GM13976 (cell line): ENCODE data around the gene PCSK6.
"Not testable (repeated sequence)": the region's sequence is repeated elsewhere in the genome, so short reads cannot be mapped to it uniquely, and the experiment has no call there.

Experiments
- DNase-seq: peaks from one replicate; pipeline ENCODE4 v3.0.0; 2012; ENCODE audit warnings: low spot score
- in situ Hi-C: fragments of 300-500 bp; cut with MboI; formaldehyde crosslinking; loops from one replicate; pipeline ENCODE4 v1.12.0; 2022; ENCODE audit warnings: low sequenced_read_pairs, mixed read lengths, inconsistent platforms; ENCODE audit not compliant: unreplicated experiment
- TF ChIP-seq, protein P1 (sequence below): IDR thresholded peaks from 2 replicates; pipeline ENCODE4 v1.5.1; 2012; ENCODE audit warnings: borderline replicate concordance, mild to moderate bottlenecking; ENCODE audit not compliant: insufficient read depth; ENCODE audit errors: extremely low read depth, missing control alignments, control extremely low read depth

The PCSK6 gene

DNA sequence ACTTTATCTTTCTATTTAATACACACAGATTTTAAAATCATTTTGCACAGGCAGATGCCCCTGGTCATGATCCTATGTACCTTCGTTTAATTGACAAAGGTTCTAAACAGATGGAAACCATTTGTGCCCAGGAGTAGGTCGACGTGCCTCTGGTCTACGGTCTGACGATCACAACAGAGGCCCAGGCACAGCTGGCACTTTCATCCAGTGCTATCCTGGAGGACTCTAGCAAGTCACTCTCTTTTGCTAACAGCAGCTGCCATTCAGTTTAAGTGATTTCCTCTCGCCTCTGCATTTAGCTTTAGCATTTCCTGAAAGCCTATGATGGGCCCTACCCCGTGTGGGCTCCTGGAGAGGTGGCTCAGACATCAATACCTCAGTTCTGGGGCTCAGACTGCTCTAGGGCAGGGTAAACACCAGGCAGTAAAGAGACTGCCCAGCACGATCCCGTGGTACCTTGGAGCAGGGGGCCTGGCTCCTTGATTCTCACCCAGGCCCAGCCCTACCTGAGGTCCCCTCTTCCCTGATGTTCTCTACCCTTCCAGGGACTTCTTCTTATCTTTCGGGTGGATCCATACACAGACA is 111.2 kb downstream of the PCSK6 start:
- no peak for DNase-seq
- in situ Hi-C loops, result no loop called here
- TF ChIP-seq, protein P1, sequence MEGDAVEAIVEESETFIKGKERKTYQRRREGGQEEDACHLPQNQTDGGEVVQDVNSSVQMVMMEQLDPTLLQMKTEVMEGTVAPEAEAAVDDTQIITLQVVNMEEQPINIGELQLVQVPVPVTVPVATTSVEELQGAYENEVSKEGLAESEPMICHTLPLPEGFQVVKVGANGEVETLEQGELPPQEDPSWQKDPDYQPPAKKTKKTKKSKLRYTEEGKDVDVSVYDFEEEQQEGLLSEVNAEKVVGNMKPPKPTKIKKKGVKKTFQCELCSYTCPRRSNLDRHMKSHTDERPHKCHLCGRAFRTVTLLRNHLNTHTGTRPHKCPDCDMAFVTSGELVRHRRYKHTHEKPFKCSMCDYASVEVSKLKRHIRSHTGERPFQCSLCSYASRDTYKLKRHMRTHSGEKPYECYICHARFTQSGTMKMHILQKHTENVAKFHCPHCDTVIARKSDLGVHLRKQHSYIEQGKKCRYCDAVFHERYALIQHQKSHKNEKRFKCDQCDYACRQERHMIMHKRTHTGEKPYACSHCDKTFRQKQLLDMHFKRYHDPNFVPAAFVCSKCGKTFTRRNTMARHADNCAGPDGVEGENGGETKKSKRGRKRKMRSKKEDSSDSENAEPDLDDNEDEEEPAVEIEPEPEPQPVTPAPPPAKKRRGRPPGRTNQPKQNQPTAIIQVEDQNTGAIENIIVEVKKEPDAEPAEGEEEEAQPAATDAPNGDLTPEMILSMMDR, result no peak

DNA sequence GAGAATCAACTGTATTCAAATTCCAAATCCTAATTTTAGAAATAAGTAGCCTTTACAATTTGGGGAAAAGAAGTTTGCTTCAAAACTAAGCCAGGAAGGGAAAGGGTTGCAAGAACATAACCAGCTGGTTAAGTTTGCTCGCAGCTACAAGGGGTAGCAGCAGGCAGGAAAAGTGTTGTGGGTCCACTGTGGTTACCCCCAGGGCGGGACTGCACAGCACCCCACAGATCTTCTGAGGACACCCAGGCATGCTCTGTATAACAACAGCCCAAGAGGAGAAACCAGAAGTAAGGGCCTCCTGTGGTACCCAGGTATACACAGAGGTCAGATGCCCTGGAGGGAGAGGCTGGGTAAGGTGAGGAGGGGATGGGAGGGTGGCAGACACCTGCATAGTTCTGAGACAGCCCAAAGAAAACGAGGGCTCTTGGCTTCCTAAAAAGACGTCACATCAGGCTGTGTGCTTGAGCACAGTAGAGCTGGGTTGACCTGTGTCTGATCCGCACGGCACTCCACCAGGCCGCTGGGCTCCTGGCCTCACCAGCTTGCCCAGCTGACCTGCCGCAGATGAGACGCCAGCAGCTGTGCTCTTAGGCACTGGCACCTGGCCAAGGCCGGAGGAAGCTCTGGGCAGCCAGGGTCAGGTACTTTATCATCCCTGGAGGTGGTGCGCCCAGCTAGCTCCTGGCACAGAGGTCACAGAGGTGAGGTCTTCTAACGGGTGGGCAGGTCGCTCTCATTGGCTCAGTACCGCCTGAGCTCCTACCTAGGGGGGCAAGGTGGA is 112.7 kb downstream of the PCSK6 start:
- no peak for DNase-seq
- in situ Hi-C loops, result no loop called here
- TF ChIP-seq, protein P1, result no peak

DNA sequence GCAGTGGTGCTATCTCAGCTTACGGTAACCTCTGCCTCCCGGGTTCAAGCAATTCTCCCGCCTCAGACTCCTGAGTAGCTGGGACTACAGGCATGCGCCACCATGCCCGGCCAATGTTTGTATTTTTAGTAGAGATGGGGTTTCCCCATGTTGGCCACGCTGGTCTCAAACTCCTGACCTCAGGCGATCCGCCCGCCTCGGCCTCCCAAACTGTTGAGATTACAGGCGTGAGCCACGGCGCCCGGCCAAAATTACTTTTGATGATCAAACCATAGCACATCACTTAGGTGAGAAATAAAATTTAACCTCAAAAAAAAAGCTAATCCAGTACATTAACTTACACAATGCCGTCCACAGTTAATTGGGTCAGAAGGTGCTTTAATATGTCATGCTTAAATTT is 114.5 kb downstream of the PCSK6 start:
- in situ Hi-C loops, result not testable (repeated sequence)

DNA sequence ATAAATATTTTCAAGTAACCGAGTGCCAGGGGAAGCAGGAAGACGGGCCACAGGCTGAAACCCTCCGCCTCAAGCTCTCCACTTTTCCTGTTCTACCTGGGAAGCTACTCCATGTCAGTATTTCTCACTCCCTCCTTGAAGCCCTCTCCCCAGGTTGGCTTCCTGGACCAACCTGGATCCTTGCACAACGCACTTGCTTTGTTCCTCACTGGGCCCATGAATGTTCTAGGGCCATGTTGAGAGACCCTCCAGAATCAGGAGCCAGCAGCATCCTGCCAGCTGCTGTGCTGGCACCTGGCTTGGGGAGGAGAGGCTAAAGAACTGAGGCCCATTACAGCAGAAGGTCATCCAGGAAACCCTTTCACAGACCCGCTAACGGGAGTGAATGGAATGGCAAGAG is 115.2 kb downstream of the PCSK6 start:
- in situ Hi-C loops, result no loop called here
- TF ChIP-seq, protein P1, result no peak
- DNase-seq, result no peak

More for the DNA sequence above, 114.5 kb downstream of the PCSK6 start:
- not testable (repeated sequence) for DNase-seq

DNA sequence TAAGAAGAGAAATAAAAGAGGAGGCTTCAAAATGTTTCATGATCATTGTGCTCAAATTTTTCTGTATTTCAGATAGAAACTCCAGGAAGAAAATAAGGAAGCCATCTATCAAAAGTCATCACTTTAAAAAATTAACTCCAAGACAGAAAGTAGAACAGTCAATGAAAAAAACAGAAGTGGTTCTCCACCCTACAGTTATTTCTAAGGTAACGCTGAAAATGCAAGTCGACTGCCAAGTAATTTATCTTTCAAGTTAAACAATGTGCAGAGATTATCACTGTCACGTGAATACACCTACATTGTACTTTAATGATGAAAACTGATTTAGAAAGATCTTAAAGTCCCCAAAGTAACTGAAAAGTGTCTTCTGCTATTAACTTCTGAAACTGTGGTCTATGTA is 115.9 kb downstream of the PCSK6 start:
- TF ChIP-seq, protein P1, result no peak
- in situ Hi-C loops, result no loop called here
- DNase-seq, result no peak

DNA sequence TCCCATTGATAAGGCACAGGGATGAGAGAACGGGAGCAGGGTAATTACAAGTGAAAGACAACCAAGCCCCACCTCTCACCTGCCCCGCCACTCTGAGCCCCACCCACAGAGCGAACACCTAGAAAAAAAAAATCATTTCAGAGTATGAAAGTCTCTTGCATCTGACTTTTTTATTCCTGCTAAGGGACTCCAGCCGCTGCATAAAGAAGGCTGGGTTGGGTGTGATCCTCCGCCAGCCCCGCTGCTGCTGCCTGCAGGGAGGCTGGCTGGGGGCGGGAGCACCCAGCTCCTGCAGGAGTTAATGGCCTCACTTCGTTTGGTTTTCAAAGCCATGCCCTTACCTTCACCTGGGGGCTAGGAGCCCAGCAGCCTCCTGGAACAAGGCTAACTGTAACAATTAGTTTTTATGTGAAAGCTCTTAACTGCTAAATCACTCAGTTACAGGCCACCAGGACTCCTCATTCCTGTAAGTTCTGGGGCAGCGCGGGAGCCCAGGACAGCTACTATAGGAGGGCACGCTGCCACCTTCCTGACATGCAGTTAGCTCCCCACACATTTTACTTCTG is 116.5 kb downstream of the PCSK6 start:
- in situ Hi-C loops, result no loop called here
- TF ChIP-seq, protein P1, result no peak
- DNase-seq, result no peak

DNA sequence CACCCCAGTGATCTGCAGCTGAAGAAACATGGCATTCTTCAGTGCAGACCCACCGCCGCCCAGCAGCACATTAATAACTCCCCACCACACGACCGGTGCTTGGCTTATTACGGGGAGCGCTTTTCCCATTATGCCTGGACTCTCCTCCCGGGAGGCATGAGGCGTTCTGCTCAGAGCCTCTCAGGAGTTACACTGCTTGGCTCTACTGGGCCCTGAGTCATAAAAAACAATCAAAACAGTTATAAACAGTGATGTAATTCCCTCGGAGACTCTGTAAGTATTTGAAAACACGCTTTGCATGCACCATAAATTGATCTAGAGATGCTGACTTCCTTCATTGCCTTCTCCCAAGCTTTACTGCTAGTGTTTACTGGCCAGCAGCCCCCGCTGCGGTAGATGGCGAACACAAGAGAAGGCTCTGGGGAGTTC is 117.3 kb downstream of the PCSK6 start:
- DNase-seq, result no peak
- in situ Hi-C loops, result no loop called here
- TF ChIP-seq, protein P1, result no peak
